ENCODE measurements around the gene EYS.

The EYS gene

GRCh38 chr6:65557224-65557623 lies 149.8 kb downstream of the EYS start:
- DNase-seq (ENCODE audit: low read depth) = no peak
- no peak for TF ChIP-seq CTCF (IDR thresholded peaks at IDR 0.05; ENCODE audit: insufficient read depth, low read depth, low read length, missing control alignments)
- no peak overlapping the region for H3K4me3 ChIP-seq (ENCODE audit: low read depth, low read length)

- no peak for DNase-seq (ENCODE audit: low read depth)
Measured at GRCh38 chr6:65546894-65547293, 160.1 kb downstream of the EYS start.

GRCh38 chr6:65545920-65546319 lies 161.1 kb downstream of the EYS start:
- TF ChIP-seq CTCF (IDR thresholded peaks at IDR 0.05; ENCODE audit: insufficient read depth, low read depth, low read length, missing control alignments) = no peak
- no peak overlapping the region for H3K4me3 ChIP-seq (ENCODE audit: low read depth, low read length)
- DNase-seq (ENCODE audit: low read depth) = no peak

More at GRCh38 chr6:65546894-65547293, 160.1 kb downstream of the EYS start:
- no peak for TF ChIP-seq CTCF (IDR thresholded peaks at IDR 0.05; ENCODE audit: insufficient read depth, low read depth, low read length, missing control alignments)
- no peak overlapping the region for H3K4me3 ChIP-seq (ENCODE audit: low read depth, low read length)

GRCh38 chr6:65538644-65539043 lies 168.4 kb downstream of the EYS start:
- TF ChIP-seq CTCF (IDR thresholded peaks at IDR 0.05; ENCODE audit: insufficient read depth, low read depth, low read length, missing control alignments) = no peak

GRCh38 chr6:65537600-65537999 lies 169.4 kb downstream of the EYS start:
- DNase-seq (ENCODE audit: low read depth) = no peak
- TF ChIP-seq CTCF (IDR thresholded peaks at IDR 0.05; ENCODE audit: insufficient read depth, low read depth, low read length, missing control alignments) = no peak
- no peak overlapping the region for H3K4me3 ChIP-seq (ENCODE audit: low read depth, low read length)

More at GRCh38 chr6:65538644-65539043, 168.4 kb downstream of the EYS start:
- no peak for DNase-seq (ENCODE audit: low read depth)
- H3K4me3 ChIP-seq (ENCODE audit: low read depth, low read length) = no peak overlapping the region

GRCh38 chr6:65531533-65531932 lies 175.5 kb downstream of the EYS start:
- DNase-seq (ENCODE audit: low read depth) = no peak
- no peak for TF ChIP-seq CTCF (IDR thresholded peaks at IDR 0.05; ENCODE audit: insufficient read depth, low read depth, low read length, missing control alignments)
- no peak overlapping the region for H3K4me3 ChIP-seq (ENCODE audit: low read depth, low read length)

- no peak for TF ChIP-seq CTCF (IDR thresholded peaks at IDR 0.05; ENCODE audit: insufficient read depth, low read depth, low read length, missing control alignments)
- H3K4me3 ChIP-seq (ENCODE audit: low read depth, low read length) = no peak overlapping the region
- no peak for DNase-seq (ENCODE audit: low read depth)
Measured at GRCh38 chr6:65524232-65524631, 182.8 kb downstream of the EYS start.
